NOMO-1 (cell line): ENCODE results near the gene MCTP2.

Source experiments
- DNase-seq, 2 experiments: peaks; one replicate each; lab custom pipeline; 2025; ENCODE audit not compliant: unreplicated experiment in 2 of 2; lab: John Stamatoyannopoulos, UW

The MCTP2 gene

DNA sequence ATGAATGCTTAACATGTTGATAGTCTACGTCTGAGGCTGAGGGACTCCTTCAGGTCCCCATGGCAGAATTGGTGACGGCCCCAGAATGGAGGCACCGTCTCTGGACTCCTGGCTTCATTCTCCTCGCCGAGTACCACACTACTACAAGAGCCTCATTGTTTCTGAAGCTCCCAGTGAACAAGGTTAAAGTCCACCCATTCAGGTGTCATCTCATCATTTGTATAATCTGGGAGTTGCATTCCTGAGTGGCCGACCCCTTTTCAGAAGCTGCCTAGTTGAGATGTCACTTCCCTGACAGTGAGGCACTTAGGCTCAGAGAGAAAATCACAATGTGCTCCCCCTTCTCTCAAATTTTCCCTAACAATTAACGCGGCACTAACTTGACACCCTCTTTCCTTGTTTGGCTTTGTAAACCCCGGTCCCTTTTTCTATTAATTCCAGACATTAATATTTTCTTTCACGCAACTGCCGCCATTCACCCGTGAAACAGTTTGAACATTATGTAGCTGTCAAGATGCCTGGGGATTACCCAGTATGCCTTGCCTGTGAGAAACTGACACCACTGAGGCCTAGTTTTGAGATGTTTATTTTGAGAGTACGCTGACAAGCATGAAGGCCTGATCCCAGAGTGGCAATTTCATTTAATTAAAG is 105.6 kb downstream of the MCTP2 start:
- no peak for DNase-seq

DNA sequence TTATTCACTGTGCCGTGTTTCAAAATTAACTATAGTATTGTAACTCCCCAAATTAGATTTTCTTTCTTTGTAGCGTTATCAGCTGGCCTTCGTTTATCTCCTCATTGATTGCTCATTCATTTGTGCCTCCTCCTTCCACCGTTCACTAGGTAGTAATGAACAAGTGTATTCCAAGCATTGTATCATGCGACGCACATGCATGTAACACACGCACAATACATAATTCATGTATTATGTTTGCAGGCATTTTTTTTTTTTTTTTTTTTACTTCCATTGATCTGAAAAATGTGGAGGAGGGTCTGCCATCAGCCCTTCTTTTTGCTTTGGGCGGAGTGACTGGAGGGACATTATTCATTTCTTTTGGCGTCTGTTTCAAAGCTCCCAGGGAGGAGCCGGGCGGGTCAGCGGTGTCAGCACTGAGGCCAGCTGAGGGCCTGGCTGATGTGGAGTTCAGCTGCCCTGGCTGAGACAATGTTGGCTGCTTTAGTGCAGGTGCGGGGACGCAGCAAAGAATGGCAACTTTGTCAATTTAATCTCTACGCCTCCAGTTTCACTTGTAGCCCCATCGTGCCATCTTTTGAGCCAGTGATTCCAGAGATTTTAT is 107.0 kb downstream of the MCTP2 start:
- no peak for DNase-seq

DNA sequence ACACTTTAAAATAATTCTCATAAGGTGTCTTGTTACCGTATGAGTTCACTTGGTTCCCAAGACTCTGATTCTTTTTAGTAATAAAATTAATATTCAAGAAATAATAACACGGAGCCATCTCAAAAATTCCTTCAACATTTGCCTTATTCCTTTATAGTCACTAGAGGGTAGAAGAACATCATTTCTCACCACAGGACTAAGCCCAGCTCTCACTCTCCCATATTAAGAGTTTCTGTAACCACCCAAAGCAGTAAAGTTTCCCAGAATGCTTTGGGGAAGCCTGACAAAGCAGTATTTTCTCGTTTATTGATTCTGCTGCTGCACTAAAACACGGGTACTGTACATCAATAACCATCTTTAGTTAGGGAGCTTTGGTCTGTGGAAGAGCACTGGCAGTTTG is 114.9 kb downstream of the MCTP2 start:
- no peak for DNase-seq

DNA sequence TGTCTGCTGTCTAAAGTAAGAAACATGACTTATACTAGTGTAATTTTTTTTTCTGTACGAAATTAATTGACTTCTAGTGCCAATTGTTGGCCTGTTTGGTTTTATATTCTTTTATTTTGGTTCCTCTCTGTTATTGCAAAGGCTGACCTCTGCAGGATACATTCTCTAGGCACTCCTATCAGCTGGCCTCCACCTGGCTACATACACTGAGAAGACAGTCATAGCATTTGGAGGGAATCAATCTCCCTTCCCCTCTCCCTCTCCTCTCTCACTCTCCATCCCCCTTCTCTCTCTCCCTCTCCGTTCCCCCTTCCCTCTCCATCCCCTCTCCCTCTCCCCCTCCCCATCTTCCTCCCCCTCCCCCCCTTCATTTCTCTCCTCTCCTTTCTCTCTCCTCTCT is 116.7 kb downstream of the MCTP2 start:
- DNase-seq = no peak

DNA sequence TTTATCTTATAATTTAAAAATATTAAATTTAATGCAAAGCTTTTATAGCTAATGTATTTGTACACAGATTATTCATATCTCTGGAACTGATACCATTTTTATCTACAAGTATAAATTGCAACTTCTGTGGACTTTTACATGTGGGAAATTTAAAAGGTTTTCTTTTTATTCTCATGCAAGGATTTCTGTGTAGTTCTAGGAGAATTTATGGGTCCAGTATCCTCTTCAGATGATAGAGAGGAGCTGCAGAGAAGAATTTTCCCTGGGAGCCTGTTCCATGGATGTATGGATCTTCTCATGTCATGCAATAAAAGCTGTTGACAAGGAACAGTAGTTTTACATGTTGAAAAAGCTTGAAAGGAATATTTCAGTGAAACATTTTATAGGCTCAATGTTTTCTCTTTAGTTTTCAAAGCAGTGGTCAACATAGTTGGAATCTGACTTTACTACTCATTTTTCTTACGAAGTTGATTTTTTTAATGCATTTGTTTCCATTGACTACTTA is 119.7 kb downstream of the MCTP2 start:
- DNase-seq = no peak

DNA sequence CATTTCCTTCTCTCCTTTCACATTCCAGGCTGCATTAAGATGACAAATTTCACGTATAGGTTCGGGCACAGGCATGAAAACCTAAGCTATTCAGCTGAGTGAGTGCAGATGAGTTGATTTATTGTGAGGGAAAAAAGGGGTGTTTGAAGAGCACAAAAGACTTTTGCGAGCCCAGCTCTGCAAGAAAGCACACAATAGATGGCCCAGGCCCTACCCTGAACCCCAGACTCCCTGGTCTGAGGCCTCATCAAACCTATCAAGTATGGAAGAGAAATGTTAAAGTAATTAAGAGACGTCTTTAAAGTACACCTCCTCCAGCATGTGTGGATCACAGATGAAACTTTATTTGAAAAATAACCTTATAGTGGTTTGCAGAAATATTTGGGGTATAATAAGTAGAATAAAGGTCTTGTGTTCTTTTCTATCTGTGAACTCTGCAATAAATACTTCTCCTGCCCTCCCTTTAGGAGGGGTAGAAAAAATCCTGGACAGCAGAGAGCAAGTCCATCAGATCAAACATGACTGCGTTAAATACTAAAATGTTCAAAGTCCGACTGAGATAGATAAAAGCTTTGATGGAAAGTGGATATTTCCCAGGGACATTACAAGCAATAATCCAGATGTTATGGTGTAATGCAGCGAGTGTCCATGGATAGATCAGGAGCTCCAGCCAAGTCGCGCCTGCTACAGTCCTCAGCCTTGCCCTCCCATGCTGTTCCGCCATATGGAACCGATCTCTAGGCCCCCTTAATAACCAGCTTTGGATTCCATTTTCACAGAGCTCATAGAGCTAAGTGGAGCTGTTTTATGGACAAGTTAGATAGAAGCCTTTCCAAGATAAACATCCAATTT is 121.5 kb downstream of the MCTP2 start:
- DNase-seq = no peak

DNA sequence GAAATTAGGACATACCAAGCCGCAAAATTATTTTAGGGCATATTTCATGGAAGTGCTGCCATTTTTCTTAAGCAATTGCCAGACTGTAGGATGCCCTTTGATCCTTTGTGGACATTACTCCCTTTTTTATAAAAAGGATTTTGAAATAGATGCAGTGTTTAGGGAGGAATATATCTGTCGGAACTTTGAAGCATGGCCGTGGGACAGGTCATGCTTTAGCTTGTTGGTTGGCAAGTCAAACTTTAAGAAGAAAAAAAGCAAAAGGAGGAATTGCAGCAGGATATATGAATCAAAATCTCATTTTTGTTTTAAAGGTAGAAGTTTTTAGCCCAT is 122.1 kb downstream of the MCTP2 start:
- DNase-seq = no peak

DNA sequence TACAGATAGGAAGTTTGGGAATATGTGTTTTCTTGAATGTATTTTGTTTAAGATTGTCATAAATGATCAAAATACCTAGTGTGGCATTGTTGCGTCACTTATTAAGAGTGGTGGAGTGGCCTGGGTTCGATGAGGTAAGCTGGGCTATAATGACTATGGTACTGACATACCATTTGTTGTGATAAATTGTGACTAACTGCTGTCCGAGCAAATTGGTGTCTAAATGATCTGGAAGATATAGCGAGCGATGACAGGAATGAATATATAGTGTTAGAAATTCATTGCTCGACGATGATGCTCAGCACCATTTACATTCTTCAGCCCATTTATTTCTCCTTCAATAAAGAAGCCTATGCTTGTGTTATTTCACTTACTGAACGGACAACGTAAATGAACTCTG is 123.3 kb downstream of the MCTP2 start:
- DNase-seq = no peak

DNA sequence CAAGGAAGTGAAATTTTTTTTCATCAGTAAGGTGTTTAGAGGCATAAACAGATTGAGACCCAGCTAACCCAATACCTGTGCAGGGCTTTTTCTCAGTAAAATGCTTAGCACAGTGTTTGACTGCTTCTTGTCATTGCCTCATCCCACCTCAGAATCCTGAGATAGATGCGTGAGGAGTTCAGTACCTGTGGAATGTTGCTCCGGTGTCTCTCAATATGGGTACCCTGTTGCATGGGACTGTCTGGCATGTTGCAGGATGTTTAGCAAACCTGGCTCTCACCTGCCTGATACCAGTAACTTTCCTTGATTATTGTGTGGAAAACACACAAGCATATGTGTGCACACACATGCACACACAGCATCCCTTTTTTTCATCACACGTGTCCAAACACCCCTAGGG is 128.4 kb downstream of the MCTP2 start:
- DNase-seq = no peak

DNA sequence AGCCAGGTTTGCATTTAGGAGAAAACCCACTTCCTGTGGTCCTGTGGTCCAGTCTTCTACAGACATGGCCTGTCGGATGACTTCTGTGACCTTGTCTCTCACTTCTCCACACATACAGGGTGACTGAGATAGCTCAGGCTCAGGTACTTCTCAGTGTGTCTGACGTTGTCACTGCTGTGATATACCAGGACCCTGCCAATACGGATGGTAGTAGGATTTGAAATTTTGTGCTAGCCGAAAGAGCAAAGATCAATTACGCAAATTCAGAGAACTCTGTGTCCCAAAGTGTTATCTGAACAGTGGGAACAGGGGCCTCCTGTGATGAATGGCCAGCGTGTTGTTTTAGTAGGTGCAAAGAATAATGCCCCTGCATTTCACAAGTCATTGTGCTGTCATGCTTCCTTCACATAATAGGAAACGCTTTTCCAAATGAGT is 128.9 kb downstream of the MCTP2 start:
- no peak for DNase-seq

DNA sequence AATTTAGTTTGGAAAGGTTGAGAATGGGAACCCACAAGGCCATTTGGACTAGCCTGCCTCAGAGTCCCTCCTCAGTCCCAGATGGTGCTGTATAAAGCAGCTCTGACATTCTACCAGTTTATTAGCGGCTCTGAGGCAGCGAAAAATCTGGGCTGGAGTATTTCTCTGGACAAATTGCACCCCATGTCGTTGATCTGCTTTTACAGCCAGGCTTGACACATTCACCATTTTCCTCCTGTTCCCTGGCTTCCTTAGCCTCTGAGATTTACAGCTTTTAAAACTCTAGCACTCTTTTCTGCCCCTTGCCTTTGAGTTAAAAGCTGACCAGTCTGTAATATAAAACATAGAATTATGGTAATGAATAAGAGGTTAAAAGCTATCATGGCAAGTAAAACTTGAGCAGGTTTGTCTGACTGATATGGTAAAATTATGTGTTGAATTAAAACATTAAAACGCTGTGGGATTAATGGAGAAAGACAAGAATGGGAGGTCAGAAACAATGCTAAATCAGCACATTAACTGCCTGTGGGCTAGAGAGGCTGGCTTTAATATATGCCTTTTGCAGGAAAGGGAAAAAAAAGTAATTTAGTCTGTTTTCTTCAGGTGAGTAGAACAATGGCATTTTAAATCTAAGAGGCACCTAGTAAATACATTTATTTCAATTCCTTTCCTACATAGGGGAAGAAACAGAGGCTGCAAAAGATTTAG is 131.2 kb downstream of the MCTP2 start:
- no peak for DNase-seq

DNA sequence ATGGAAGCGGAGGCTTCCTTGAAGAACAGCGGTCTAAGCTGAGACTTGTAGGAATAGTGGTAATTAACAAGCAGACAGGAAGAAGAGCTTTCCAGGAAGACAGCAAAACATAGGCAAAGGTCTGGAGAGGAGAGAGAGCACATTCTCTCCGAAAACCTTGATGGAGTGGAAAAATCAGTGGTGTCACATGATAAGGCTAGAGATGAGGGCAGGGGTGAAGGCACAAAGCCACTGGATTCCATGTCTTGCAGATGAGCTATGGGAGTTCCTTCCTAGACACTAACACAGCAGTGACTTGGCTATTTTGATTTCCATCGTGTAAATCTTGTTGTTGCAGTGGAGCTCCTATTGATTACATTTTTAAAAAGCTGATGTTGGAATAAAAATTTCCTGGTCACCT is 132.0 kb downstream of the MCTP2 start:
- DNase-seq = no peak

DNA sequence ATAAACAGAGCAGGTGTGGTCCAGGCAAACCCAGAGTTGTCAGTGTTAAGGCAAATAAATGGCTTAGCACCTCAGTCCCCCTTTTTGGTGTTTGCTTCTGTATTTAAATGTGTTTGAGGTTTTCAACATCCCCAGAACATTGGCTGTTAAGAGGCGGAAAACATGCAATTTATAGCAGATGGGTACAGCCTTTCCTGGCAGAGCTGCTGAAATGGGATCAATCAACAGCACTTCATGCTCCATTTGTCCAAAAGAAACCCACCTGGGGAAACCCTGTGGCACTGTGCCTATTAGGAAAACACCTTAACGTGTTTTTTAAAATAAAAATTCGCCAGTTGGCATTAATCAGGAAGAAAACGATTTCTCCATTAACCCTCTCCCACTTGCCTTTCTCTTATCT is 135.4 kb downstream of the MCTP2 start:
- DNase-seq = no peak

DNA sequence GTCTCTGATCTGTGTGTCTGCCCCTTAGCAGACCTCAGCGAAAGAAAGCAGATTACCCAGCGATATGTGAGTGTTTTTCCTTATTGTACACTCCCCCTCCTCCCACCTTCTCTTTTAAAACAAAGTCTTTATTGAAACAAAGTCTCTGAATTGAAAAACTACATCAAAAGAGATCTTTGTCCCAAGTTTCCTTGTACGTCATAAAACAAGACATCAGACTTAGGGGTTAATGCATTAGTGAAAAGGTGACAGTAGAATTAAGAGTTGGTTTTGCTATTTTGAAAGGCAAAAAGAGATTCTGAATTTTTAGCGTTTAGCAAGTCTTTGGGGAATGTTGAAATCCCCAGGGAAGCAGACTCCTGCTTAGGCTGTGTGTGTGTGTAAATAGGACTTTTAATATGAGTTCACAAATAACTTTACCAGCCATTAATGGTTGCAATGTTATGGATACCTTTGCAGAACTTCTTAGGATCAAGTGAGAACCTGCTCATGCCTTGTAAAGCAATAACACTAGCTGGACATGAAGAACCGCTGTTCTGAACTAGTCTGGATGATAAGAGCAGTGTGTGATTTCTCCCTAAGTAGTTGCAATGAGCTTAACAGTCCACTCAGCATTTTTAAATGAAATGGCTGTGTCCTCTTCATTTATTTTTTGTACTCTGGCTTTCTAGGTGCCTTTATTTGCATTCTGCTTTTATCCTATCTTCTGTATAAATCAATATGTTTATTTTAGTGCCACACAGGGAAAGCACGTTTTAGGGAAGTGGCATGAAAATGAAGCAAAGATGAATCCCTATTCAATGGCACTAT is 136.6 kb downstream of the MCTP2 start:
- no peak for DNase-seq

DNA sequence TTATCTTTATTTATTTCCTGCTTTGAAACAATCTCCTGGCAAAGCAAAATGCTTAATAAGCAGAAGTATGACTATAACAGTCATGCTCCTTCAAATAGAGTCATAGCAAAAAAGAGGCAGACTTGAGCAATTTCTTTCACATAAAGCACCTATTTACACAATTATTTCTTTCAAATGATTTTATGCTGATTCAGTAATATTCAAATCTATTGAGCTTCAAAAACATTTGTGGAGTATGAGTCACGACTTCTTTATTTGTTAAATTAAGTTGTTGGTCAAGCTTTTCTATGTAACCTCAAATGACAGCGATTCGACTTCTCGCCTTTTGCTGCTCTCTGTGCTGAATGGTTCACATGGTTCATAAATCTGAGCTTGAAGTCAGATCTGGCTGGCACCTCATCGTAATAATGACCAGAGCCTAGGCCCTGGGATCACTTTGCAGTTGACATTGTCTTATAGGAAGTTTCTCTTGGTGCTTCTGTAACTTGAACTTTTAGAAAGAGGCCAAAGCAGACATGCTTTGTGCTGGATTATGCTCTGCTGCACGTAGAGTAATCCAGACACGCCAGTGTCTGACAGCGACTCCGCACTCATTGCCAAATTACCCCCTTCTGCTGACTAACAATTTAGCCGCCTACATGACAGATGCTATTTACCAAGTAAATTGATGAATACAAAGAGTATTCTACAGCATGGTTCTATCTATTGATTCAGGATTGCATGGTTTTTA is 139.0 kb downstream of the MCTP2 start:
- no peak for DNase-seq

DNA sequence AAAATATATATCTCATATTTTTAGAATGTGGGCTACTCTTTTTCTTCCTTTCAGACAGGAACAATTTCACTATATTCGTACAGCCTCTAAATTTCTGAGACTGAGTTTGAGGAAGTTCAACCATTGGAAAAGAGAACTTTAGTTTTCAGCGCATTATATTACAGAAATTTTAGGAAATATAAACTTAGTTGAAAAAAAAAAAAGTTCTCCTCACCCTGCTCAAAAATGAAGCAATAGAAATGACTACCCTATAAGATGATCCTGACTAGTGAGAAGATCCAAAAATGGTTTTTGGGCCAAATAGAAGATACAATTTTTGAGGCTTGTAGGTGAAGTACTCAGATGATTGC is 139.6 kb downstream of the MCTP2 start:
- peak in 1 of 2 experiments; percentile 23 for DNase-seq

DNA sequence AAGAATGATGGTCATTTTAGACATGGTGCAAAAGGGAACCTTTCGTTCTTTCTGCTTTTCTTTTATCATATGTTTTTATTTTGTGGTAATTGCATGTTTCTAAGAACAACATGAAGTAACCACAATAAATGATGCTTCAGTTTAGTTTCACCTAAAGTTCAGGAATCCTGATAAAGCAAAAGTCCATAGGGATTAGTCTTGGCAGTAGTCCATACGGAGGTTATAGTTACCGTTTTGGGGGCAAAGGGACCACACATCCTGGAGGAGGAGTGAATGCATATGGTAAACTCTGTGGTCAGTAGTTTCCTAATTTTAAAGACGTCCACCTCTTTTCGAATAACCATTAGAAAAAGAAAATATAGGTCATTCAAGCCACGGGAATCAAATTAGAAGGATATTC is 141.5 kb downstream of the MCTP2 start:
- DNase-seq = no peak

DNA sequence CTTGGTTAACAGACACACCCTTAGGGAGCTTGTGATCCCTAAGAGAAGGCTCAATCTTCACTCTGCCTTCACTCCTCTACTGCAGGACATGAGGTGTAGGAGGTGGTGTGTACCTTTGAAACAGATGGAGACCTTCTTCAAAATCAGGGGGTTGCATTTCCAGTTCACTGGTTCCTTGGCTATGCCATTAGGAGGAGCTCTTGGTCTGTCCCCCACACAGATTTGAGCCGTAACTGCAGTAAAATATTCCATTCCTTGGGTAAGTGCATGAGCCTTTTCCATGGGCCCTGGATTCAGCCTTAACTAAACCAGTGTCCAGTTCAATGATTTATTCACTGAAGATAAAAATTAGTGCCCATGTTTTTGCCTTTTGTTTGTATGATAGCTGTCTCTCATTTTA is 144.6 kb downstream of the MCTP2 start:
- no peak for DNase-seq

DNA sequence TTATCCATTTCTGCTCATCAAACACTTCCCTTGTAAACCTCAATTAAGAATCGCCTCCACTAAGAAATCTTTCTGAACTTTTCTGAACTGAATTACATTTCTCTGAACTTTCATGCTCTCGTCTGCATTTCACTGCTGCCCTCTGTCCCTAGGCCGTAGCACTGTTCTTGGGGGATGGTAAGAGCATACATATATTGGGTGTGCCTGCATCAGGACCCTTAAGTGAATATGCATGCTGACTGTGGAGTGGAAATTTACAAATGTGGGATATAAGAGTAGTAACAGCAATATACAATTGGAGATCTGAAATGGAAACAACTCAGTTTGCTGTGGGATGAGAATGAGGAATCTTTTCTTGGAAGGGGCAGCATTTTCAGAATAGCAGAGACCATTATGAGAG is 148.6 kb downstream of the MCTP2 start:
- DNase-seq = no peak

DNA sequence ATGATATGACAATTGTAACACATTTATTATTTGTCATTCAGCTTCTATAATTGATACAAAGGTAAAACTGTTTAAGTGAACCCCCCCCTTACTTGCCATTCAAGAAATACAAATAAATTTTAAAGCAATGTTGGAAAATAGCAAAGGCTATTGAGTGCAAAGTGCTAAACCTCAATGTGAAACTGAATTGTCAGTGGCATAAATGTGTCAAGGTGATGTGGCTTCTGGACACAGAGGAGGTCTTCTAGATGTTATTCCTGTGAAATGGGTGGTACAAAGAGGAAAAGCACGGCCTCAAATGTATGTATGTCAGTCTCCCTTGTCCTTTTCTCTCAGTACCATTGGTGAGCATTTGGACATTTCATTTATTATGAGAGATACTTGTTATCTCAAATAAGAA is 149.4 kb downstream of the MCTP2 start:
- no peak for DNase-seq
